ENCODE measurements around the gene CSK.

Gene CSK

GRCh38 chr15:74788042-74788682, 6.3 kb downstream of the CSK start:
- DNase-seq = no peak

DNA sequence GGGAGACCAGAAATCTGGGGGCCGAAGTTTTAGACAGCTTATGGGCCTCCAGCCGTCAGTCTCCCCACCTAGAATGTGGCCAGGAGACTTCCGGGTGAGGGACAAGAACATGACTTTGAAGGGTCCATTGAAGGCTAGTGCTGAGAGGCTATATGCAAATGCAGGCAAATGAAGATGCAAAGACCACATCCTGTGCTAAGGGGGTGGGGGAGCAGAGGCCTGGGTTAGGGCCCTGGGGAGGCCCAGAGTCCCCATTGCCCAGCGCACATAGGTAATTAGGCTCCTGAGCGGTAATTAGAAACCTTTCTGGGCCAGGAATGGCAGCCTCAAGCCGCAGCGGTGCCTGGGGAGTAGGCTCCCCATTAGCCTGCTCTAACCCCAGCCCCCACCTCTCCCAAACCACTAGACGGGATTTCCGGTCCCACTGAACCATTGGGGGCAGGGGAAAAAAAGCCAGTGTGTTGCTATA, 6.8 kb downstream of the CSK start:
- peak; percentile 59 for DNase-seq

DNA sequence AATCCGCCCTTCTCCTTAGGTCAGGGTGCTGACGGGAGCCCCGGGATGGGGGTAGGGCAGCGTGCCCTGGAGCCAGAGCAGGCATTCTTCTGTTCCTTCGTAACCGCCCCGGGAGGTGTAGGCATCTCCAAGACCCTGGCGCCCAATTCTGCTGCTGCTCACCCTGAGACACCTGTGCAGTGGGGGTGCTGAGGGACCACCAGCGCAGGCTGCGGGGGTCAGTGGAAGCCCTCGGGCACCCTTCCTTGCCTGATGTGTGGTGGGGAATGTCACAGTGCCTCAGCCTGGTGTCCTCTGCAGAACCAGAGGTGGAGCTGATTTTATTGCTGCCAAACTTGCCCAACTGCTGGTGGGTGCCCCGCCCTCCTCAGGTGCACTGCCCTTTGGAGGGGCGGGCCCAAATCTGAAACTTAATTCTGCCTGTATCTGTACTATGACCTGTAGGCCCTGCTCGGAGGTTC, 7.3 kb downstream of the CSK start:
- peak; percentile 48 for DNase-seq

- DNase-seq = no peak
Observed at GRCh38 chr15:74789741-74790079, 7.8 kb downstream of the CSK start.

GRCh38 chr15:74790080-74790916, 8.4 kb downstream of the CSK start:
- no peak for DNase-seq

DNA sequence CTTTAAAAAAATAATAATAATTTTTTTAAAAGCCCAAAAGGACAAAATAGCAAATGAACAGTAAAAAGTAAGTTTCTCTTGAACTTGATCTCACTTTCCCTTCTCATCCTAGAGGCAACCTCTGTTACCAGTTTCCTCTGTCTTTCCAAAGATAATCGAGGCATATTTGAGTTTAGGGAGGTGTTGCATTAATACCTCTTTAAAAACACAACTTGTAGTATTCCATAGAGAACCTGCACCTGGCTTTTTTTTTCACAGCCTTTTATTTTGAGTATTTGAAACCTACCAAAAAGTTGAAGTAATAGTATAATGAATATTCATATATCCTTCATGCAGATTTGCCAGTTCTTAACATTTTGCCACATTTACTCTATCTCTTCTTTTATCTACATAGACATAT, 9.1 kb downstream of the CSK start:
- no peak for DNase-seq

GRCh38 chr15:74791667-74792066, 9.8 kb downstream of the CSK start:
- DNase-seq = no peak

DNA sequence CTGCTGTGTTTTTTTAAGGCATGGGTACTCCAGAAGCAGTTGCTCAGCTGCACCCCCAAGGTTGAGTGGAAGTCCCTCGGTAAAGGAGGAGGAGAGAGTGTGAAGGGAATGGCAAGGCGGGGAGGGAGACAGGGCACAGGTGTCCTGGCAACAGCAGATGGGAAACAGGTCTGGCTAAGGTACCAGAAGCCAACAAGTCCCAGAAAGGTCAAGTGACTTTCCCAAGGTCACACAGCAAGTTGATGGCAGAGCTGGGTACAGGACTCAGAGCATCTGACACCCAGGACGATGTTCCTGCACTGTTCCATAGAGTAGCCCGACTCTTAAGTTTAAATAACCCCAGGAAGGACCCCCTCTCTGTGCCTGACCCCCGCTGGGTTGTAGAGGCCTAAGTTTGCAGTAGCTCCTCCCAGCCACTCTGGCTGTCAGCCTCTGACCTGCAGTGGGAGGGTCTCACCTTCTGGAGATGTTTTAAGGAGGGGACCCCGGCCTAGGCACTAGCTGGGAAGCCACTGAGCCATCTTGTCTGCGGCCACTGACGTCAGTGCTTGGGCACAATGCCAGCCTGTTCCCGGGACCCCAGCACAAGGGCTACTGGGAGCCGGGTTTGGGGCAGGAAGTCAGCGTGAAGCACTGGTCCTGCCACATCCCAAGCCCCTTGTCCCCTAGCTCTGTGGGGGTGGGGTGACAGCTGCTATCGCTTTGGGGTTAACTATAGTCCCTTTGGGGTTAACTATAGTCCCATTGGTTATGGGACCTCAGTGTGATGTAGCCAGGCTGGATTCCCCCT, 10.5 kb downstream of the CSK start:
- DNase-seq = no peak

DNA sequence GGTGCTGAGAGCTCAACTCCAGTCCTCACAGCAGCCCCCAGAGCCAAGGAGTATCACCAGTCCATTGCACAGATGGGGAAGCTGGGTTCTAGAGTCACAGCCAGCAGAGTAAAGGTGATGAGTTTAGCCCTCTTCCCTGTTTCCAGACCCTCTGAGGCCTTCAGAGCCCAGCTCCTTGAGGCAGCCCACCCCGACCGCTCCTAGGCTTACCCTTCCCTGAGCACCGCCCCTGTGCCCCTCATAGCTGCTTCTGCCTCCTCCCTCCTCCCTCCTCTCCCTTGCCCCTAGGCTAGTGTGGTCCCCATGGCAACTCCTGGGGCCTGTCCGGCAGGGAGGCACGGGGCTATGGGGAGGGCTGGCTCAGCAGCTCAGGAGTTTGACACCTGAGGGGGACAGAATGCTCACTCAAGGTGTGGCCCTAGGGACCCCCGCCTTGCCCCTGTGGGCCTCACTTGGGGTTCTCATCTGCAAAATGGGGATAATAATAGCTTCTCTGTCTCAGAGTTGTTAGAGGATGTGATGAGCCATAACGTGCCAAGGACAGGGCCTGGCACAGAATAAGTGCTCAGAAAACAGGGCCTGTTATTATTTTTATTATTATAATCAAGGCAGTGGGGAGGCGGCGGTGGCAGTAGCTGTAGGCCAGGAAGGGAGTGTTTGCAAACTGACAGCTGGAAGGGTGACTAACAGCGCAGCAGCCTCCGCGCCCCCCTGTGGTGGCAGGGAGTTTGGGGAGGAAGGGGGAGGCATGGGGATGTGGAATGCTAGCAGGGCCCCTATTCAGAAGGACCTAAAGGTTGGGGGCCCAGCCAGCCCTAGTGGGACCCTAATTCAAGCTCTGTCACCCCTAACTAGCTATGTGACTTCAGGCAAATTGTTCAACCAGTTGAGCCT, 11.5 kb downstream of the CSK start:
- DNase-seq = peak; percentile 73

- no peak for DNase-seq
Observed at GRCh38 chr15:74794248-74794969, 12.5 kb downstream of the CSK start.

GRCh38 chr15:74794970-74795349, 13.1 kb downstream of the CSK start:
- DNase-seq = no peak

DNA sequence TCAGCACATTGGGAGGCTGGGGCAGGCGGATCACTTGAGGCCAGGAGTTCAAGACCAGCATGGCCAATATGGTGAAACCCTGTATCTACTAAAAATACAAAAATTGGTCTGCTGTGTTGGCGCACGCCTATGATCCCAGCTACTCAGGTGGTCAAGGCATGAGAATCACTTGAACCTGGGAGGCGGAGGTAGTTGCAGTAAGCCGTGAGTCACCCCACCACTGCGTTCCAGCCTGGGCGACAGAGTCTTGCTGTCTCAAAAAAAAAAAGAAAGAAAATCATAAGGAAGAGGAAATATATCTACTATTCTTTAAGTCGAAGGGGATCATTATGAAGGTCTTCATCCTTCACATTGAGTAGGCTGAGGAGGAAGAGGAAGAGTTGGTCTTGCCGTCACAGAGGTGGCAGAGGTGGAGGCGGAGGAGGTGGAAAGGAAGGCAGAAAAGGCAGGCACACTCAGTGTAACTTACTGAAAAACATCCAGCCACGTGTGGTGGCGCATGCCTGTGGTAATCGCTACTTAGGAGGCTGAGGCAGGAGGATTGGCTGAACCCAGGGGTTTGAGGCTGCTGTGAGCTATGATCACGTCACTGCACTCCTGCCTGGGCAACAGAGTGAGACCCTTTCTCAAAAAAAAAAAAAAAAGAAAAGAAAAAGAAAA, 14.2 kb downstream of the CSK start:
- DNase-seq = no peak

- no peak for DNase-seq
Observed at GRCh38 chr15:74798388-74799254, 16.7 kb downstream of the CSK start.

DNA sequence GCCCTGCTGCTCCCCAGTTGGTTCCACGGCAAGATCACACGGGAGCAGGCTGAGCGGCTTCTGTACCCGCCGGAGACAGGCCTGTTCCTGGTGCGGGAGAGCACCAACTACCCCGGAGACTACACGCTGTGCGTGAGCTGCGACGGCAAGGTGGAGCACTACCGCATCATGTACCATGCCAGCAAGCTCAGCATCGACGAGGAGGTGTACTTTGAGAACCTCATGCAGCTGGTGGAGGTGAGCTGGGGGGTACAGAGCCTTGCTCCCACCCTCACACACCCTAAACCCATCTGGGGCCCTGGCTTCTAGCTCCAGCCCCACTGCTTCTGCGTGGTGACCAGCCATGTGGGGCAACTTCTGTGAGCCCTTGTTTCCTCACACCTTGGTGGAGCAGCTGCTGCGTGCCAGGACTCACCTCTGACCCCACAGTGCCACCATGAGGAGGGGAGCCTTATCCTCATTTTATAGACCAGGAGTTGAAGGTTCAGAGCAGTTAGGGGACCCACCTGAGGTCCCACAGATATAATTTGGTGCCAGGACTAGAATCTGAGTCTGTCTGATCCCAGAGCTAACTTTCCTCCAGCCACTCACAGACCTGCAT, 17.5 kb downstream of the CSK start:
- no peak for DNase-seq

GRCh38 chr15:74799856-74800558, 18.1 kb downstream of the CSK start:
- peak; percentile 89 for DNase-seq

GRCh38 chr15:74800559-74801094, 18.7 kb downstream of the CSK start:
- DNase-seq = no peak

DNA sequence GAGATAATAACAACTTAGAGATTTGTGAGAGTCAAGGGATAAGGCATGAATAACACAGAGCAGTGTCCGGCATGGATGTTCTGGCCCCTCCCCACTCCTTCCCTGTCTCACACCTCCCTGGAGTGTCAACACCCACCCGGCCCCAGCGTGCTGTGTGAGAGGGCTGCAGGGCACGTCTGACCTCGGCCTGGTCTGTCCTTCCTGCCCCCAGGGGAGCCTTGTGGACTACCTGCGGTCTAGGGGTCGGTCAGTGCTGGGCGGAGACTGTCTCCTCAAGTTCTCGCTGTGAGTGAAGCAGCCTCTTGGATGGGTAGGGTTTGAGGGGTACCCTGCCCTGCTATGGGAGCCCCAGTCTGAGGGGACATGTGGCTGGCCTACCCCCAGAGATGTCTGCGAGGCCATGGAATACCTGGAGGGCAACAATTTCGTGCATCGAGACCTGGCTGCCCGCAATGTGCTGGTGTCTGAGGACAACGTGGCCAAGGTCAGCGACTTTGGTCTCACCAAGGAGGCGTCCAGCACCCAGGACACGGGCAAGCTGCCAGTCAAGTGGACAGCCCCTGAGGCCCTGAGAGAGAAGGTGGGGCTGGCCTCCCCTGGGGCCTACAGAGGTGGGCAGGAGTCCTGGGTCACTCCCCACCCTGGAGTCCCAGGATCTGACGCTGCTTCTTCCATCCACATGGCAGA, 19.6 kb downstream of the CSK start:
- no peak for DNase-seq

DNA sequence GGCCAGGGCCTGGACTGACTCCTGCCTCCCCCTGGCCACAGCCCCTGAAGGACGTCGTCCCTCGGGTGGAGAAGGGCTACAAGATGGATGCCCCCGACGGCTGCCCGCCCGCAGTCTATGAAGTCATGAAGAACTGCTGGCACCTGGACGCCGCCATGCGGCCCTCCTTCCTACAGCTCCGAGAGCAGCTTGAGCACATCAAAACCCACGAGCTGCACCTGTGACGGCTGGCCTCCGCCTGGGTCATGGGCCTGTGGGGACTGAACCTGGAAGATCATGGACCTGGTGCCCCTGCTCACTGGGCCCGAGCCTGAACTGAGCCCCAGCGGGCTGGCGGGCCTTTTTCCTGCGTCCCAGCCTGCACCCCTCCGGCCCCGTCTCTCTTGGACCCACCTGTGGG, 20.4 kb downstream of the CSK start:
- DNase-seq = no peak

All from CD4-positive, alpha-beta T cell treated with Interferon gamma for 1 hour (primary cell).